ENCODE results near the gene FOXN3.

- TF ChIP-seq, protein P1, sequence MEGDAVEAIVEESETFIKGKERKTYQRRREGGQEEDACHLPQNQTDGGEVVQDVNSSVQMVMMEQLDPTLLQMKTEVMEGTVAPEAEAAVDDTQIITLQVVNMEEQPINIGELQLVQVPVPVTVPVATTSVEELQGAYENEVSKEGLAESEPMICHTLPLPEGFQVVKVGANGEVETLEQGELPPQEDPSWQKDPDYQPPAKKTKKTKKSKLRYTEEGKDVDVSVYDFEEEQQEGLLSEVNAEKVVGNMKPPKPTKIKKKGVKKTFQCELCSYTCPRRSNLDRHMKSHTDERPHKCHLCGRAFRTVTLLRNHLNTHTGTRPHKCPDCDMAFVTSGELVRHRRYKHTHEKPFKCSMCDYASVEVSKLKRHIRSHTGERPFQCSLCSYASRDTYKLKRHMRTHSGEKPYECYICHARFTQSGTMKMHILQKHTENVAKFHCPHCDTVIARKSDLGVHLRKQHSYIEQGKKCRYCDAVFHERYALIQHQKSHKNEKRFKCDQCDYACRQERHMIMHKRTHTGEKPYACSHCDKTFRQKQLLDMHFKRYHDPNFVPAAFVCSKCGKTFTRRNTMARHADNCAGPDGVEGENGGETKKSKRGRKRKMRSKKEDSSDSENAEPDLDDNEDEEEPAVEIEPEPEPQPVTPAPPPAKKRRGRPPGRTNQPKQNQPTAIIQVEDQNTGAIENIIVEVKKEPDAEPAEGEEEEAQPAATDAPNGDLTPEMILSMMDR (IDR thresholded peaks at IDR 0.05) = no peak
- TF ChIP-seq POLR2A (IDR thresholded peaks at IDR 0.05) = no peak
These were observed 7.2 kb upstream of the FOXN3 start for GRCh38 chr14:89424241-89424640.

Measured in lower leg skin (tissue), 3 donors.